KBM-7 (cell line): ENCODE data around the gene IGFBP5.

Experiments
- DNase-seq: peaks from one replicate; pipeline ENCODE4 v3.0.0-alpha.2; 2015
- in situ Hi-C: fragments of 300-500 bp; cut with MboI; formaldehyde crosslinking; loops from 2 replicates; pipeline ENCODE4 v1.14.3; 2020; ENCODE audit warnings: low sequenced_read_pairs, low pct_unique_long_range_greater_than_20kb, mixed read lengths

Gene IGFBP5

GRCh38 chr2:216717491-216717901, 22.1 kb upstream of the IGFBP5 start:
- no peak for DNase-seq
- in situ Hi-C loops = loop anchor here (25.0 kb wide), 1 partner anchor 795 kb away; no protein-coding TSS in a partner anchor

GRCh38 chr2:216716109-216716508, 20.8 kb upstream of the IGFBP5 start:
- in situ Hi-C loops = loop anchor here (25.0 kb wide), 1 partner anchor 796 kb away; no protein-coding TSS in a partner anchor
- DNase-seq = no peak

- in situ Hi-C loops = loop anchor here (25.0 kb wide), 1 partner anchor 797 kb away; no protein-coding TSS in a partner anchor
- DNase-seq = no peak
Observed at GRCh38 chr2:216715402-216715974, 20.1 kb upstream of the IGFBP5 start.

GRCh38 chr2:216714376-216714775, 19.0 kb upstream of the IGFBP5 start:
- in situ Hi-C loops = loop anchor here (25.0 kb wide), 1 partner anchor 798 kb away; no protein-coding TSS in a partner anchor
- no peak for DNase-seq

GRCh38 chr2:216713691-216714336, 18.5 kb upstream of the IGFBP5 start:
- DNase-seq = no peak
- in situ Hi-C loops = loop anchor here (25.0 kb wide), 1 partner anchor 798 kb away; no protein-coding TSS in a partner anchor

- no peak for DNase-seq
- in situ Hi-C loops = loop anchor here (25.0 kb wide), 1 partner anchor 801 kb away; no protein-coding TSS in a partner anchor
Observed at GRCh38 chr2:216711348-216711747, 16.0 kb upstream of the IGFBP5 start.

- in situ Hi-C loops = loop anchor here (25.0 kb wide), 1 partner anchor 802 kb away; no protein-coding TSS in a partner anchor
Observed at GRCh38 chr2:216710551-216711301, 15.4 kb upstream of the IGFBP5 start.

GRCh38 chr2:216702756-216703155, 7.4 kb upstream of the IGFBP5 start:
- DNase-seq = no peak
- in situ Hi-C loops = loop anchor here (25.0 kb wide), 1 partner anchor 810 kb away; no protein-coding TSS in a partner anchor

More at GRCh38 chr2:216710551-216711301, 15.4 kb upstream of the IGFBP5 start:
- DNase-seq = no peak

- in situ Hi-C loops = loop anchor here (25.0 kb wide), 1 partner anchor 811 kb away; no protein-coding TSS in a partner anchor
- DNase-seq = no peak
Observed at GRCh38 chr2:216701544-216701943, 6.2 kb upstream of the IGFBP5 start.

GRCh38 chr2:216700781-216701180, 5.4 kb upstream of the IGFBP5 start:
- in situ Hi-C loops = loop anchor here (25.0 kb wide), 1 partner anchor 812 kb away; no protein-coding TSS in a partner anchor
- no peak for DNase-seq

- in situ Hi-C loops = loop anchor here (25.0 kb wide), 1 partner anchor 812 kb away; no protein-coding TSS in a partner anchor
- no peak for DNase-seq
Observed at GRCh38 chr2:216700088-216700567, 4.8 kb upstream of the IGFBP5 start.

- in situ Hi-C loops = no loop called here
- DNase-seq = peak; percentile 52
Observed at GRCh38 chr2:216698895-216699294, 3.5 kb upstream of the IGFBP5 start.

- in situ Hi-C loops = no loop called here
Observed at GRCh38 chr2:216698293-216698692, 2.9 kb upstream of the IGFBP5 start.

GRCh38 chr2:216696751-216697560, 1.6 kb upstream of the IGFBP5 start:
- in situ Hi-C loops = no loop called here
- DNase-seq = peak; percentile 53

More at GRCh38 chr2:216698293-216698692, 2.9 kb upstream of the IGFBP5 start:
- DNase-seq = no peak

- no peak for DNase-seq
- in situ Hi-C loops = no loop called here
Observed at GRCh38 chr2:216696321-216696720, 972 bp upstream of the IGFBP5 start.

GRCh38 chr2:216694826-216695217, 527 bp downstream of the IGFBP5 start:
- no peak for DNase-seq
- in situ Hi-C loops = no loop called here

GRCh38 chr2:216694082-216694825, 1.1 kb downstream of the IGFBP5 start:
- peak; percentile 34 for DNase-seq
- in situ Hi-C loops = no loop called here
